ENCODE measurements around the gene MBOAT1. TPM values are rescaled to one million over a fixed set of nuclear protein-coding genes. Genes with fewer than 3 reads are reported as not detected.

The MBOAT1 gene
- total and polyA plus RNA-seq, 9 donors: 8.5 to 30.2 (median 12.7) TPM

DNA sequence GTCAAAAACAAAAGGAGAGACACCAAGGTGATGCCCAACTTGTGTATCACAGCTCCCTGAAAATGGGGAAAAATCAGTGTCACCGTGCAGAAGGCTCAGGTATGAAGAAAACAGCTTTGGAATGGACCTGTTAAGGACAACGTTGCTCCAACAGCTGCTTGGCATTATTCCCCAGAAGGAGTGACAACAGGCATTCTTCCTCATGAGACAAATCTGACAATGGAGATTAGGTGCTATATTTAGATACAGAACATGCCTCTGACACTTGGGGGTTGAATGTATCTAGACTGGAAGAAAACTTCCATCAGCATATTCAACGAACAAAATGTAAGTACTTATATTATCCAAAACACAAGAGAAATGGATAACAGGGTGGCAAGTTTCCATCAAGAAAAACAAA lies 87.7 kb downstream of the MBOAT1 start:
- H3K4me1 ChIP-seq (ENCODE audit: insufficient read depth): peaks cover 5% of the 10 kb centered on the region
- H3K4me3 ChIP-seq: no peak overlapping the region
- intact Hi-C loops (cut with DNase I): loop anchor here in 2 of 4 donors (10.0 kb wide), 1 partner anchor 90 kb away; the partner anchor contains the start of gene MBOAT1 (in 2 of the 2)
- H3K27ac ChIP-seq: no peak overlapping the region
- TF ChIP-seq EP300 (IDR thresholded peaks at IDR 0.05): no peak
- TF ChIP-seq, protein P1, sequence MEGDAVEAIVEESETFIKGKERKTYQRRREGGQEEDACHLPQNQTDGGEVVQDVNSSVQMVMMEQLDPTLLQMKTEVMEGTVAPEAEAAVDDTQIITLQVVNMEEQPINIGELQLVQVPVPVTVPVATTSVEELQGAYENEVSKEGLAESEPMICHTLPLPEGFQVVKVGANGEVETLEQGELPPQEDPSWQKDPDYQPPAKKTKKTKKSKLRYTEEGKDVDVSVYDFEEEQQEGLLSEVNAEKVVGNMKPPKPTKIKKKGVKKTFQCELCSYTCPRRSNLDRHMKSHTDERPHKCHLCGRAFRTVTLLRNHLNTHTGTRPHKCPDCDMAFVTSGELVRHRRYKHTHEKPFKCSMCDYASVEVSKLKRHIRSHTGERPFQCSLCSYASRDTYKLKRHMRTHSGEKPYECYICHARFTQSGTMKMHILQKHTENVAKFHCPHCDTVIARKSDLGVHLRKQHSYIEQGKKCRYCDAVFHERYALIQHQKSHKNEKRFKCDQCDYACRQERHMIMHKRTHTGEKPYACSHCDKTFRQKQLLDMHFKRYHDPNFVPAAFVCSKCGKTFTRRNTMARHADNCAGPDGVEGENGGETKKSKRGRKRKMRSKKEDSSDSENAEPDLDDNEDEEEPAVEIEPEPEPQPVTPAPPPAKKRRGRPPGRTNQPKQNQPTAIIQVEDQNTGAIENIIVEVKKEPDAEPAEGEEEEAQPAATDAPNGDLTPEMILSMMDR (IDR thresholded peaks at IDR 0.05): no peak
- TF ChIP-seq POLR2A (IDR thresholded peaks at IDR 0.05): no peak
- H3K9me3 ChIP-seq: no peaks in the 10 kb centered on the region
- no peaks in the 10 kb centered on the region for H3K36me3 ChIP-seq
- no peaks in the 10 kb centered on the region for H3K27me3 ChIP-seq
- no peak for DNase-seq
- WGBS, 3 donors: 45 to 71% (median 56%) methylated on average over 3 of the region's 3 CpGs

DNA sequence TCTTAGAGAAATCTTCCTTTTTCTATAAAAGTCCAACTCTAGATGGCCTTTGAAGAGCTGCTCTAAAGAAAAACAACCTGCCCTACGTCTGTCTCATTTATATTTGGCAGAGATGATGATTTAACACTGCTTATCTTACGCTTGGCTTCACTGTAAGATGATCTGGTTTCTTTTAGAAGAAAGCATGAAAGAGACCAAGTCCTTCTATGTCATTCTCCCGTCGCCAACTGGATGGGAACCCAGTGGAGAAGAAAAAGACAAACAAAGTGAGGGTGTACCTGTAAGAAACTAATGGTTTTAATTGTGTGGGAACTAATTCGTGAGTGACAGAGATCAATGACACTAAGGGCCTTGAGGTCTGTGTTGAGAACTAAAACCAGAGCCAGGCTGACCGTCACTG lies 92.8 kb downstream of the MBOAT1 start:
- no peak for DNase-seq
- WGBS, 3 donors: 68 to 86% (median 76%) methylated on average over 6 of the region's 6 CpGs
- no peaks in the 10 kb centered on the region for H3K4me1 ChIP-seq (ENCODE audit: insufficient read depth)
- H3K27me3 ChIP-seq: no peaks in the 10 kb centered on the region
- no peaks in the 10 kb centered on the region for H3K36me3 ChIP-seq
- intact Hi-C loops (cut with DNase I): no loop called here
- H3K9me3 ChIP-seq: no peaks in the 10 kb centered on the region
- TF ChIP-seq EP300 (IDR thresholded peaks at IDR 0.05) (no peak), POLR2A (IDR thresholded peaks at IDR 0.05) (no peak)
- TF ChIP-seq, protein P1 (IDR thresholded peaks at IDR 0.05): no peak
- H3K27ac ChIP-seq: no peak overlapping the region
- H3K4me3 ChIP-seq: no peak overlapping the region

- TF ChIP-seq, protein P1 (IDR thresholded peaks at IDR 0.05): no peak
- no peak for TF ChIP-seq EP300 (IDR thresholded peaks at IDR 0.05)
- TF ChIP-seq POLR2A (IDR thresholded peaks at IDR 0.05): no peak
These were observed 93.4 kb downstream of the MBOAT1 start for GRCh38 chr6:20118892-20119291.

GRCh38 chr6:20117474-20117873 lies 94.8 kb downstream of the MBOAT1 start:
- H3K4me1 ChIP-seq (ENCODE audit: insufficient read depth): no peaks in the 10 kb centered on the region
- no peak for TF ChIP-seq POLR2A (IDR thresholded peaks at IDR 0.05)
- no peak for TF ChIP-seq EP300 (IDR thresholded peaks at IDR 0.05)
- TF ChIP-seq, protein P1 (IDR thresholded peaks at IDR 0.05): no peak
- no peaks in the 10 kb centered on the region for H3K9me3 ChIP-seq
- no peaks in the 10 kb centered on the region for H3K36me3 ChIP-seq
- H3K27me3 ChIP-seq: no peaks in the 10 kb centered on the region
- H3K27ac ChIP-seq: no peak overlapping the region
- intact Hi-C loops (cut with DNase I): no loop called here
- 74 to 85% (median 76%) methylated on average over 3 of the region's 3 CpGs for WGBS, 3 donors
- DNase-seq: no peak
- no peak overlapping the region for H3K4me3 ChIP-seq

More at GRCh38 chr6:20118892-20119291, 93.4 kb downstream of the MBOAT1 start:
- H3K27ac ChIP-seq: no peak overlapping the region
- no peak for DNase-seq
- no peaks in the 10 kb centered on the region for H3K4me1 ChIP-seq (ENCODE audit: insufficient read depth)
- H3K9me3 ChIP-seq: no peaks in the 10 kb centered on the region
- intact Hi-C loops (cut with DNase I): no loop called here
- 88 to 92% (median 89%) methylated on average over 4 of the region's 4 CpGs for WGBS, 3 donors
- no peaks in the 10 kb centered on the region for H3K27me3 ChIP-seq
- H3K36me3 ChIP-seq: no peaks in the 10 kb centered on the region
- no peak overlapping the region for H3K4me3 ChIP-seq
